GM12891 (cell line): ENCODE measurements around the gene SPINK6.

Source experiments
- POLR2A ChIP-seq: IDR thresholded peaks from 2 replicates; pipeline ENCODE4 v1.6.1; 2011; ENCODE audit warnings: low read depth, low read length, control low read depth
- POLR2AphosphoS5 ChIP-seq: IDR thresholded peaks from 2 replicates; pipeline ENCODE4 v1.6.1; 2011; ENCODE audit warnings: low read depth, low read length, control low read depth
- SPI1 ChIP-seq: IDR thresholded peaks from 2 replicates; pipeline ENCODE4 v1.6.1; 2011; ENCODE audit warnings: low read depth, low read length, control low read depth

GRCh38 chr5:148177207-148177606 lies 25.6 kb upstream of the SPINK6 start:
- no peak for TF ChIP-seq POLR2AphosphoS5
- no peak for TF ChIP-seq SPI1
- TF ChIP-seq POLR2A, result no peak
